OCI-LY7 (cell line): ENCODE results near the gene MSL3B.

Experiments
- EZH2phosphoT487 ChIP-seq: fragments of 200-600 bp; sonication (generic); IDR thresholded peaks from 2 replicates; pipeline ENCODE4 v1.6.1; 2018; ENCODE audit warnings: low read depth, borderline replicate concordance, mild to moderate bottlenecking, mixed run types, antibody characterized with exemption, low read length, moderate library complexity, mixed read lengths
- TF ChIP-seq, protein P1 (sequence below): fragments of 200-600 bp; sonication (generic); conservative IDR thresholded peaks from 2 replicates; pipeline ENCODE4 v1.5.1; 2014; ENCODE audit warnings: mild to moderate bottlenecking, antibody characterized with exemption, low read length, moderate library complexity, mixed read lengths

DNA sequence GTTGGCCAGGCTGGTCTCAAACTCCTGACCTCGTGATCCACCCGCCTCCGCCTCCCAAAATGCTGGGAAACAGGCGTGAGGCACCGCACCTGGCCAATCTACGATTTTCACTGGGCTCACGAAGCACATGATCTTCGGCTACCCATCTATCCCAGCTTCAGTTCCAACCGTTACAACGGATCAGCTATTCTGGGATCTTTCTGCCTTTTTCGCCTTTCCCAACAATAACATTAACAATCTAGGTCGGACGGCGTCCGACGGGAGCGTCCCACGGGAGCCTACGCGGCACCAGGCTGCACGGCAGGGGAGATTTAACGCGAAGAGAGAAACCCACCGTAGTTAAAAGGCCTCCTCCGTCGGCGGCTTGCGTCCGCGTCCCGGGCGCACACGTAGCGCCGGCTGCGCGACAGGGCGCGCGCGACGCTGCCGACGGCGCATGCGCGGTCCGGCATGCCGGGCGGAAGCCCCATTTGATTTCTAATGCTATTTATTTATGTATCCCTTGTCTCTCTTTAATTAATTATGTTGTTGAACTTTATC, at the start of gene MSL3B:
- TF ChIP-seq, protein P1, sequence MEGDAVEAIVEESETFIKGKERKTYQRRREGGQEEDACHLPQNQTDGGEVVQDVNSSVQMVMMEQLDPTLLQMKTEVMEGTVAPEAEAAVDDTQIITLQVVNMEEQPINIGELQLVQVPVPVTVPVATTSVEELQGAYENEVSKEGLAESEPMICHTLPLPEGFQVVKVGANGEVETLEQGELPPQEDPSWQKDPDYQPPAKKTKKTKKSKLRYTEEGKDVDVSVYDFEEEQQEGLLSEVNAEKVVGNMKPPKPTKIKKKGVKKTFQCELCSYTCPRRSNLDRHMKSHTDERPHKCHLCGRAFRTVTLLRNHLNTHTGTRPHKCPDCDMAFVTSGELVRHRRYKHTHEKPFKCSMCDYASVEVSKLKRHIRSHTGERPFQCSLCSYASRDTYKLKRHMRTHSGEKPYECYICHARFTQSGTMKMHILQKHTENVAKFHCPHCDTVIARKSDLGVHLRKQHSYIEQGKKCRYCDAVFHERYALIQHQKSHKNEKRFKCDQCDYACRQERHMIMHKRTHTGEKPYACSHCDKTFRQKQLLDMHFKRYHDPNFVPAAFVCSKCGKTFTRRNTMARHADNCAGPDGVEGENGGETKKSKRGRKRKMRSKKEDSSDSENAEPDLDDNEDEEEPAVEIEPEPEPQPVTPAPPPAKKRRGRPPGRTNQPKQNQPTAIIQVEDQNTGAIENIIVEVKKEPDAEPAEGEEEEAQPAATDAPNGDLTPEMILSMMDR, result no peak
- no peak for TF ChIP-seq EZH2phosphoT487
